Measurements from ENCODE around the gene DOK3. TPM values are rescaled to one million over a fixed set of nuclear protein-coding genes. Genes with fewer than 3 reads are reported as not detected.
A peak's percentile ranks its signal among the peaks of the same experiment; 100 is the strongest.

Gene DOK3
- total and polyA plus RNA-seq, 2 of the 13 experiments (the other 11 are each of a cell fraction or from before 2014, with no cell fraction given), result 1.4 to 1.5 TPM

- TF ChIP-seq ZNF407 (CRISPR knock-in tag; IDR thresholded peaks at IDR 0.05; ENCODE audit: not compliant biosample characterization) (no peak), HOXA7 (CRISPR knock-in tag; IDR thresholded peaks at IDR 0.05) (no peak), RXRA (CRISPR knock-in tag; IDR thresholded peaks at IDR 0.05) (0 out of 2 replicates have a peak, but pooled peaks have one; percentile 27), ZNF513 (CRISPR knock-in tag; conservative IDR thresholded peaks at IDR 0.05) (no peak), ZNF644 (CRISPR knock-in tag; IDR thresholded peaks at IDR 0.05; ENCODE audit: low read depth) (no peak), FOXA3 (CRISPR knock-in tag; IDR thresholded peaks at IDR 0.05) (peak; percentile 35; the same call in 1 of the 2 replicates), FOXP4 (CRISPR knock-in tag; IDR thresholded peaks at IDR 0.05) (peak; percentile 53; the same call in 1 of the 2 replicates), POLR2G (IDR thresholded peaks at IDR 0.05; ENCODE audit: low read depth, low read length) (peak; percentile 56), HOMEZ (CRISPR knock-in tag; IDR thresholded peaks at IDR 0.05; ENCODE audit: low read depth) (no peak), ATF5 (CRISPR knock-in tag; IDR thresholded peaks at IDR 0.05; ENCODE audit: low read depth) (no peak), ZNF343 (CRISPR knock-in tag; IDR thresholded peaks at IDR 0.05) (no peak), ZNF550 (CRISPR knock-in tag; IDR thresholded peaks at IDR 0.05; ENCODE audit: borderline replicate concordance) (no peak), ZNF354B (CRISPR knock-in tag; IDR thresholded peaks at IDR 0.05) (0 out of 2 replicates have a peak, but pooled peaks have one; percentile 6), FOSL1 (CRISPR knock-in tag; IDR thresholded peaks at IDR 0.05; ENCODE audit: borderline replicate concordance) (no peak), YY1 (IDR thresholded peaks at IDR 0.05; ENCODE audit: insufficient read depth, insufficient replicate concordance, low read depth, low read length) (peak; percentile 99)
These were observed 45.0 kb upstream of the DOK3 start, which contains the start of gene FAM193B (continued) for GRCh38 chr5:177554474-177555111.
